Neural progenitor cell (in vitro differentiated cells): Measurements from ENCODE around the gene CDH2. TPM values are rescaled to one million over a fixed set of nuclear protein-coding genes. Genes with fewer than 3 reads are reported as not detected.

Source experiments
- DNase-seq: peaks from one replicate; pipeline ENCODE4 v3.0.0-alpha.2; 2016; ENCODE audit warnings: low spot score
- H2AFZ ChIP-seq: fragments of 200-600 bp; sonication (generic); replicated peaks from 2 replicates; pipeline ENCODE4 v1.6.1; 2016; ENCODE audit warnings: antibody characterized with exemption
- H3F3A ChIP-seq: fragments of 200-600 bp; sonication (generic); 2 replicates; pipeline ENCODE4 v1.6.1; 2016; ENCODE audit warnings: antibody characterized with exemption, low read depth
- H3K27ac ChIP-seq: fragments of 200-600 bp; sonication (generic); 2 replicates; pipeline ENCODE4 v1.5.1; 2016; ENCODE audit warnings: mild to moderate bottlenecking
- H3K27me3 ChIP-seq: fragments of 200-600 bp; sonication (generic); 2 replicates; pipeline ENCODE4 v1.6.1; 2016; ENCODE audit warnings: mild to moderate bottlenecking, moderate library complexity
- H3K36me3 ChIP-seq: fragments of 200-600 bp; sonication (generic); 2 replicates; pipeline ENCODE4 v1.5.1; 2016
- H3K4me1 ChIP-seq: fragments of 200-600 bp; sonication (generic); 2 replicates; pipeline ENCODE4 v1.6.1; 2016; ENCODE audit warnings: mixed run types
- H3K4me2 ChIP-seq: fragments of 200-600 bp; sonication (generic); 2 replicates; pipeline ENCODE4 v1.6.1; 2016
- H3K4me3 ChIP-seq: fragments of 200-600 bp; sonication (generic); 2 replicates; pipeline ENCODE4 v1.5.1; 2016
- H3K79me2 ChIP-seq: fragments of 200-600 bp; sonication (generic); 2 replicates; pipeline ENCODE4 v1.6.1; 2016; ENCODE audit warnings: low read depth
- H3K9ac ChIP-seq: fragments of 200-600 bp; sonication (generic); 2 replicates; pipeline ENCODE4 v1.6.1; 2016
- H3K9me3 ChIP-seq: fragments of 200-600 bp; sonication (generic); 2 replicates; pipeline ENCODE4 v1.5.1; 2016; ENCODE audit warnings: low read depth
- H4K20me1 ChIP-seq: fragments of 200-600 bp; sonication (generic); 2 replicates; pipeline ENCODE4 v1.6.1; 2016; ENCODE audit warnings: low read depth
- H3K27ac Mint-ChIP-seq: 3 replicates; pipeline ENCODE4 v1.8.0; 2021; ENCODE audit warnings: mixed read lengths
- H3K27me3 Mint-ChIP-seq: 2 replicates; pipeline ENCODE4 v1.8.0; 2022; ENCODE audit warnings: low read depth, mild to moderate bottlenecking, inconsistent platforms, moderate library complexity, mixed read lengths; ENCODE audit not compliant: insufficient read depth
- H3K36me3 Mint-ChIP-seq: 3 replicates; pipeline ENCODE4 v1.8.0; 2021; ENCODE audit warnings: mixed read lengths
- H3K4me1 Mint-ChIP-seq: 3 replicates; pipeline ENCODE4 v1.8.0; 2021; ENCODE audit warnings: mixed read lengths
- H3K4me3 Mint-ChIP-seq: 3 replicates; pipeline ENCODE4 v1.8.0; 2021; ENCODE audit warnings: mild to moderate bottlenecking, moderate library complexity, mixed read lengths
- H3K9me3 Mint-ChIP-seq: 3 replicates; pipeline ENCODE4 v1.8.0; 2020; ENCODE audit warnings: mixed read lengths
- CTCF ChIP-seq: fragments of 200-600 bp; sonication (generic); IDR thresholded peaks from 2 replicates; pipeline ENCODE4 v1.5.1; 2017; ENCODE audit warnings: antibody characterized with exemption, mild to moderate bottlenecking
- EZH2 ChIP-seq: fragments of 200-600 bp; sonication (generic); IDR thresholded peaks from 2 replicates; pipeline ENCODE4 v1.6.1; 2017; ENCODE audit warnings: antibody characterized with exemption, mild to moderate bottlenecking, moderate library complexity
- EZH2phosphoT487 ChIP-seq: fragments of 200-600 bp; sonication (generic); IDR thresholded peaks from 2 replicates; pipeline ENCODE4 v1.6.1; 2017; ENCODE audit warnings: antibody characterized with exemption
- total RNA-seq: library from RNA; depleted of rRNA; stranded (reverse); fragments of >200 nt; gene quantifications from 2 replicates; pipeline ENCODE4 v1.2.3, GENCODE V29; 2015; ENCODE audit warnings: low replicate concordance

CDH2 gene
- total RNA-seq, 1 donor from 2014 or later = 459 TPM

DNA sequence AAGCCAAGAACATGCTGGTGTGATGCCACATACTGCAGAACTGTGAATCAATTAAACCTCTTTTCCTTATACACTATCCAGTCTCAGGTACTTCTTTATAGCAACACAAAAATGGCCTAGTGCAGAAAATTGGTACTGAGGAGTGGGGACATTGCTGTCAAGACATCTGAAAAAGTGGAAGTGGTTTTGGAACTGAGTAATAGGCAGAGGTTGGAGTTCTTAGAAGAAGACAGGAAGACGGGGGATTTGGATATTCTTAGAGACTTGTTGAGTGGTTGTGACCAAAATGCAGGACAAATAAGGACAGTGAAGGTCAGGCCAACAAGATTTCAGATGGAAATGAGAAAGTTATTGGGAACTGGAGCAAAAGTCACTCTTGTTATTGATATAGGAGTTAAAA lies 31.3 kb upstream of the CDH2 start:
- no peaks in the 10 kb centered on the region for H3K9me3 Mint-ChIP-seq
- no peak overlapping the region for H3K27ac Mint-ChIP-seq
- no peak for DNase-seq
- no peak overlapping the region for H3K4me3 ChIP-seq
- H3K4me2 ChIP-seq = no peak overlapping the region
- no peaks in the 10 kb centered on the region for H3F3A ChIP-seq
- H3K36me3 ChIP-seq = no peaks in the 10 kb centered on the region
- no peaks in the 10 kb centered on the region for H3K9me3 ChIP-seq
- H3K27me3 ChIP-seq = no peaks in the 10 kb centered on the region
- H3K4me1 Mint-ChIP-seq = no peaks in the 10 kb centered on the region
- H3K4me1 ChIP-seq = no peaks in the 10 kb centered on the region
- no peak overlapping the region for H3K9ac ChIP-seq
- no peaks in the 10 kb centered on the region for H3K79me2 ChIP-seq
- no peak overlapping the region for H3K4me3 Mint-ChIP-seq
- no peak overlapping the region for H2AFZ ChIP-seq
- no peaks in the 10 kb centered on the region for H3K36me3 Mint-ChIP-seq
- no peak overlapping the region for H3K27ac ChIP-seq
- no peaks in the 10 kb centered on the region for H4K20me1 ChIP-seq
- peaks cover 2% of the 10 kb centered on the region for H3K27me3 Mint-ChIP-seq
- TF ChIP-seq EZH2phosphoT487 = no peak
- TF ChIP-seq EZH2 = no peak
- TF ChIP-seq CTCF = no peak

DNA sequence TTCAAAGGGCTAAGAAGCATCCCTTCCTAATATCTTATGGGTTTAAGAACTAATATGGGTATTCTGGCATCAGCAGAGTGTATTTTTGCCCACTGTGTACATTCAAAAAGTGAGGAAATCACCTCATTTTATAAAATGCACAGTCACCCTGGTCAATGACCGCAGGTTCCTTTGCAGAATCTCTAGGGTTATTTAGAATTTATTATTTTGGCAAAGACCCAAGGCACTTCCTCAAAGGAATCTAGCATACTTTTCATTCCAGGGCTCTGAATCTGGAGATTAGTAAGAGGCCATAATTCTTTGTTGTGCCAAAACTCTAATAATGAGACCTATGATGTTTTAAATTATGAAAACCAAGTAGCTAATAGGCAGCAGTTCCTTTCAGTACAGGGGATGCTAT lies 27.2 kb upstream of the CDH2 start:
- no peak for TF ChIP-seq EZH2phosphoT487
- TF ChIP-seq CTCF = no peak
- no peak for TF ChIP-seq EZH2
- no peaks in the 10 kb centered on the region for H3K27me3 ChIP-seq
- Mint-ChIP-seq H3K4me1 (no peaks in the 10 kb centered on the region), H3K27me3 (peaks cover 2% of the 10 kb centered on the region), H3K27ac (no peak overlapping the region), H3K36me3 (no peaks in the 10 kb centered on the region), H3K9me3 (no peaks in the 10 kb centered on the region), H3K4me3 (no peak overlapping the region)
- H3K27ac ChIP-seq = no peak overlapping the region
- no peaks in the 10 kb centered on the region for H3K4me1 ChIP-seq
- no peaks in the 10 kb centered on the region for H3F3A ChIP-seq
- H3K9me3 ChIP-seq = no peaks in the 10 kb centered on the region
- H3K4me3 ChIP-seq = no peak overlapping the region
- H3K9ac ChIP-seq = no peak overlapping the region
- no peaks in the 10 kb centered on the region for H3K79me2 ChIP-seq
- H4K20me1 ChIP-seq = no peaks in the 10 kb centered on the region
- no peaks in the 10 kb centered on the region for H3K36me3 ChIP-seq
- no peak overlapping the region for H2AFZ ChIP-seq
- no peak overlapping the region for H3K4me2 ChIP-seq
- no peak for DNase-seq

DNA sequence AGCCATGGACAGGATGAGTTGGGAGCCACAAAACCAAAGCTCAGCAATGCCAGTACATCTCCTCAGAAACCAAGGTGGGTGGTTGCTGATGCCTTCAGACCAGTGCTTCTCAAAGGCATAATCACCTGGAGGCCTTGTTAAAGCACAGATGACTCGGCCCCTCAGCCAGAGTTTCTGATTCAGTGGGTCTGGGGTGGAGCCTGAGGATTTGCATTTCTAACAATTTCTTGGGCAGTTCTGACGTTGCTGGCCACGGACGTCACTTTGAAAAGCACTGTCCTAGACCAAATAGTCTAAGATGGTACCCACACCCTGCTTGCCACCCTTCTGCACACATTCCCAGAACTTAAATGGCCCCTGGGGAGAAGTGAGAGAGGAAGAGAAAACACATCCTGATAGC lies 24.1 kb upstream of the CDH2 start:
- Histone ChIP-seq H3K27ac (no peak overlapping the region), H3F3A (no peaks in the 10 kb centered on the region), H4K20me1 (no peaks in the 10 kb centered on the region), H3K27me3 (no peaks in the 10 kb centered on the region), H3K9ac (no peak overlapping the region), H3K36me3 (no peaks in the 10 kb centered on the region), H3K4me2 (no peak overlapping the region), H3K9me3 (no peaks in the 10 kb centered on the region), H2AFZ (no peak overlapping the region), H3K4me3 (no peak overlapping the region), H3K79me2 (no peaks in the 10 kb centered on the region), H3K4me1 (no peaks in the 10 kb centered on the region)
- H3K9me3 Mint-ChIP-seq = no peaks in the 10 kb centered on the region
- no peaks in the 10 kb centered on the region for H3K36me3 Mint-ChIP-seq
- H3K4me3 Mint-ChIP-seq = no peak overlapping the region
- H3K4me1 Mint-ChIP-seq = peaks cover 4% of the 10 kb centered on the region
- TF ChIP-seq EZH2phosphoT487 (no peak), EZH2 (no peak), CTCF (no peak)
- H3K27ac Mint-ChIP-seq = no peak overlapping the region
- H3K27me3 Mint-ChIP-seq = no peaks in the 10 kb centered on the region
- no peak for DNase-seq

GRCh38 chr18:28198620-28199019 lies 21.7 kb upstream of the CDH2 start:
- no peak for TF ChIP-seq EZH2
- no peak for TF ChIP-seq EZH2phosphoT487
- TF ChIP-seq CTCF = no peak
- H3K9me3 ChIP-seq = no peaks in the 10 kb centered on the region
- H3K36me3 ChIP-seq = no peaks in the 10 kb centered on the region
- Mint-ChIP-seq H3K27ac (no peak overlapping the region), H3K36me3 (no peaks in the 10 kb centered on the region), H3K4me3 (no peak overlapping the region), H3K4me1 (peaks cover 10% of the 10 kb centered on the region), H3K9me3 (no peaks in the 10 kb centered on the region), H3K27me3 (peaks cover 3% of the 10 kb centered on the region)
- no peaks in the 10 kb centered on the region for H3K79me2 ChIP-seq
- H3K27me3 ChIP-seq = no peaks in the 10 kb centered on the region
- no peak overlapping the region for H3K4me2 ChIP-seq
- H3F3A ChIP-seq = no peaks in the 10 kb centered on the region
- H3K4me3 ChIP-seq = no peak overlapping the region
- DNase-seq = no peak
- H3K27ac ChIP-seq = no peak overlapping the region
- no peak overlapping the region for H2AFZ ChIP-seq
- no peak overlapping the region for H3K9ac ChIP-seq
- H4K20me1 ChIP-seq = no peaks in the 10 kb centered on the region
- H3K4me1 ChIP-seq = no peaks in the 10 kb centered on the region
